ENCODE results near the gene ZPBP.
"Not testable (repeated sequence)": the region's sequence is repeated elsewhere in the genome, so short reads cannot be mapped to it uniquely, and the experiment has no call there.

ZPBP gene, protein sequence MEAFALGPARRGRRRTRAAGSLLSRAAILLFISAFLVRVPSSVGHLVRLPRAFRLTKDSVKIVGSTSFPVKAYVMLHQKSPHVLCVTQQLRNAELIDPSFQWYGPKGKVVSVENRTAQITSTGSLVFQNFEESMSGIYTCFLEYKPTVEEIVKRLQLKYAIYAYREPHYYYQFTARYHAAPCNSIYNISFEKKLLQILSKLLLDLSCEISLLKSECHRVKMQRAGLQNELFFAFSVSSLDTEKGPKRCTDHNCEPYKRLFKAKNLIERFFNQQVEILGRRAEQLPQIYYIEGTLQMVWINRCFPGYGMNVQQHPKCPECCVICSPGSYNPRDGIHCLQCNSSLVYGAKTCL

GRCh38 chr7:50092579-50093491 lies at the start of gene ZPBP:
ZPBP (minus strand) TSS chr7:50093246; CDS start chr7:50093194, 52 bp downstream.
- no peak for DNase-seq

- DNase-seq: no peak
Observed at GRCh38 chr7:50142425-50143017, 49.5 kb upstream of the ZPBP start.

GRCh38 chr7:50141854-50142253 lies 48.8 kb upstream of the ZPBP start:
- DNase-seq: no peak

- no peak for DNase-seq
Observed at GRCh38 chr7:50141131-50141530, 48.1 kb upstream of the ZPBP start.

GRCh38 chr7:50140688-50141087 lies 47.6 kb upstream of the ZPBP start:
- no peak for DNase-seq

DNA sequence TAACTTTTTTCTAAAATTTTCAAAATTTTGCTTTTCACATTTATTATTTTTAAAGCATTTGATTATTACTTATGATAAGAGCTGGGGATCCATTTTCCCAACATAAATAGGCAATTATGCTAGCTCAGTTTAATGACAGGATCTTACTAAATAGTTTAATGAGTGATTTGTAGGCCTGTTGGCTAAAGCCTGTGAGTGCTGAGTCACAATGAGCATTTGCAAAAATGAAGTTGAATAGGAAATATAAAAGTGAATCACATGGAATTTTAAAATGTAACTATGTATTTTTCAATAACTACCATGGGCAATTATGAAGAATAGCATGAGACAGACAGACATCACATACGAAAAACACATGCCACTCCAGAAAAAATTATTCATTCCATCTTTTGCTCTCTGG lies 45.1 kb upstream of the ZPBP start:
- no peak for DNase-seq

DNA sequence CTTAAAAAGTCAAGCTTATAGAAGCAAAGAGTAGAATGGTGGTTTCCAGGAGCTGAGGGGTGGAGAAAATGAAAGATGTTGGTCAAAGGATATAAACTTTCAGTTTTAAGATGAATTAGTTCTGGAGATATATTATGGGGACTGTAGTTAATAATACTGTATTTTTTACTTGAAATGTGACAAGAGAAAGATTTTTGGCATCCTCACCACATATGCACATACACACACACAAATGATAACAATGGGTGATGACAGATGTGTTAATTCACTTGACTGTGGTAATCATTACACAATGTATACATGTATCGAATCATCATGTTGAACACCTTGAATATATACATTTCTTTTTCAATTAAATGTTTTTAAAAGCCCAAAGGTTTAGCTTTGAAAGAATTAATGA lies 32.7 kb upstream of the ZPBP start:
- DNase-seq: no peak

- DNase-seq: no peak
Observed at GRCh38 chr7:50121286-50121685, 28.2 kb upstream of the ZPBP start.

GRCh38 chr7:50119815-50120637 lies 27.0 kb upstream of the ZPBP start:
- DNase-seq: peak; percentile 69

GRCh38 chr7:50112250-50112649 lies 19.2 kb upstream of the ZPBP start:
- no peak for DNase-seq

DNA sequence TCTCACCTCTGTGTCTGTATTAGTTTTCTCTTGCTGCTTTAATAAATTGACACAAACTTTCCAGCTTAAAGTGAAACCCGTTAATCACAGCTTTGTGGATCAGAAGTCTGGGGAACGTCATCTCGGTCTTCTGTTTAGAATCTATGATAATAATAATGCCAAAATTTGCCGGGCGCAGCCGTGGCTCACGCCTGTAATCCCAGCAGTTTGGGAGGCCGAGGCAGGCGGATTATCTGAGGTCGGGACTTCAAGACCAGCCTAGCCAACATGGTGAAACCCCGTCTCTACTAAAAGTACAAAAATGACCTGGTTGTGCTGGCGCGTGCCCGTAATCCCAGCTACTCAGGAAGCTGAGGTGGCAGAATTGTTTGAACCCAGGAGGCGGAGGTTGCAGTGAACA lies 8.8 kb upstream of the ZPBP start:
- DNase-seq: no peak

- no peak for DNase-seq
Observed at GRCh38 chr7:50095634-50096033, 2.6 kb upstream of the ZPBP start.

- no peak for DNase-seq
Observed at GRCh38 chr7:50088463-50089129, 4.5 kb downstream of the ZPBP start.

GRCh38 chr7:50085344-50085743 lies 7.7 kb downstream of the ZPBP start:
- DNase-seq: no peak

- no peak for DNase-seq
Observed at GRCh38 chr7:50073093-50073492, 20.0 kb downstream of the ZPBP start.

DNA sequence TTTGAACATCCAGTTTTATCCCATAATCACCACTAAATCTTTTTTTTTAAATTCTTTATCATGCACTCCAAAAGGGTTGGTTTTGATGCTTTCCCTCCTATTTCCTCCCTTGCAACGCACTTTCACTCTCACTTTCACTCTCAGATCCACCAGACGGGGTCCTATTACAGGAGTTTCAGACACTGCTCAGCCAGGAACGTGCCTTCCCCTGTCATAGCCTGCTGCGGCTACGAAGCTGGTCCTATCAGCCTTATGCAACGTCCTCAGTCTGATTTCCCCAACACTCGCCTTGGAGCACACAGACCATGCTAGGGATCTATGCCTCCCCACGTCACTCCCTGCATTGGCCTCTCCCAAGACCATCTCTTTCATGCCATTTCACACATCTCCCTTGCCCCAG lies 23.4 kb downstream of the ZPBP start:
- DNase-seq: no peak

DNA sequence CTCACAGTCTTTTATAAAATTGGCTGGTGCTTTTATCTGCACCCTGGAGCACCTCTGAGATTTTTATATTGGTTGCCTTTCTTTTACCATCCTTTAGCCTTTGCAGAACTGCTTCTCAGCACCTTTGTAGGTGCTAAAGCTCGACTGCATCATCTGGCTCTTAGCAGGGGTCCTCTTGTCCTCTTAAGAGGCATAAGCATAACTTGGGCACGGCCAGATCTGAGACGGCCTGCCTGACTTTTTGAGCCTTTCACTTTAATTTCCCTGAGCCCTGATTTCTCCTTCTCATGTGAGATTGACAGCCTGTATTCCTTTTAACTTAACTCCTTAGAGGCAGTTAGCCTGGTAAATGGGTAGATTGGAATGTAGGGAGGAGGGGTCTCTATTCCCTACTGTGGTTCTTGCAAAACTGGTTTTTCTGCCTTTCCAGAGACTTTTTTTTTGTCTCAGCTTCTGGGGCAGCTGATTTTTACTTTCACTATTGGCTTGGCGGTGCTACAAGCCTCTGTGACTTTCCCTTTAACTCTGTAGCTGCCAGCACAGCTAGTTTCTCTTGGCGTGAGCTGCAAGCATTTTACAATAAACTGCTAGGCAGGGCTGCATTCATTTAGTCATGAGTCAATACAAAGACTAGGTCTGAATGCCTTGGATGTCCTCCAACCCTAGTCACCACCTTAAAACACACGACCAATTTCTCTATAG lies 24.0 kb downstream of the ZPBP start:
- DNase-seq: peak; percentile 86

GRCh38 chr7:50068026-50068425 lies 25.0 kb downstream of the ZPBP start:
- DNase-seq: peak; percentile 71

DNA sequence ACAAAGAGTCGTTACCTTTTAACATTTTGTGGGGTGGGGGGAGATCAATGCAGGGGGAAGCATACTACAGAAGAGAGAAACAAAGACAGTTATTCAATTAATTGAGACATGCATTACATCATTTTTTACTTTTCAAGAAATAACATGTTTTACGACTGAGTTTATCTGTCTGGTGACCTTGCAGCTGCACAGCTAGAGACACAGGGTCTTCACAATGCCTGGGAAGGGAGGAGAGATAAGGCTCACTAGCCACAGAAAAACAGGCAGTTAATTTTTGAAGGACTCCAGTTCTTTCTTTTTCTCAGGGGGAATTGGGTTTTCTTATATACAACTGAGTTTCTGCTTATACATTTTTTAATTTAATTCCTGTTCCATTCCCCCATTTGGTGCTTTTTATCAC lies 30.1 kb downstream of the ZPBP start:
- no peak for DNase-seq

- DNase-seq: no peak
Observed at GRCh38 chr7:50056131-50056530, 36.9 kb downstream of the ZPBP start.

DNA sequence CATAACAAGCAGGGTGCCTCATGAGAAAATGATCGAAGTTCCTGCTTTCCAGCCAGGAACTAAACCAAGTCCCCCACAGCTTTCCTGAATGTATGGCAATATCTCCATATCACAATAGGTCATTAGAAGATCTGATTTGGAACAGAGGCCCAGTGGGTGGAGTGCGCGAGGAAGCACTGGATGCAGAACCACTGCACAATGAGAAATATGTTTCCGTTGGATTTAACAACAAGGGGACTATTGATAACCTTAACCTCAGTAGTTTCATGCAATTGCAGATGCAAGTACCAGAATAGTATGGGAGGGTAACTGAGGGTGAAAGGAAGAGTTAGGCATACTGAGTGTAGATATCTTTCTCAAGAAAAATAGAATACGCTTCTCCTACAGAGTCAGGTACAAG lies 45.3 kb downstream of the ZPBP start:
- DNase-seq: no peak

GRCh38 chr7:50041165-50041564 lies 51.9 kb downstream of the ZPBP start:
- not testable (repeated sequence) for DNase-seq

Measured in islet precursor cell (in vitro differentiated cells).